GM12873 (cell line): ENCODE measurements around the gene OR4K2.

Experiments
- TF ChIP-seq, protein P1 (sequence below): IDR thresholded peaks from 2 replicates; pipeline ENCODE4 v1.5.1; 2012; ENCODE audit warnings: low read depth, mild to moderate bottlenecking, moderate library complexity, low read length, control low read depth; ENCODE audit not compliant: insufficient read depth; ENCODE audit errors: missing control alignments

The OR4K2 gene, protein sequence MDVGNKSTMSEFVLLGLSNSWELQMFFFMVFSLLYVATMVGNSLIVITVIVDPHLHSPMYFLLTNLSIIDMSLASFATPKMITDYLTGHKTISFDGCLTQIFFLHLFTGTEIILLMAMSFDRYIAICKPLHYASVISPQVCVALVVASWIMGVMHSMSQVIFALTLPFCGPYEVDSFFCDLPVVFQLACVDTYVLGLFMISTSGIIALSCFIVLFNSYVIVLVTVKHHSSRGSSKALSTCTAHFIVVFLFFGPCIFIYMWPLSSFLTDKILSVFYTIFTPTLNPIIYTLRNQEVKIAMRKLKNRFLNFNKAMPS

DNA sequence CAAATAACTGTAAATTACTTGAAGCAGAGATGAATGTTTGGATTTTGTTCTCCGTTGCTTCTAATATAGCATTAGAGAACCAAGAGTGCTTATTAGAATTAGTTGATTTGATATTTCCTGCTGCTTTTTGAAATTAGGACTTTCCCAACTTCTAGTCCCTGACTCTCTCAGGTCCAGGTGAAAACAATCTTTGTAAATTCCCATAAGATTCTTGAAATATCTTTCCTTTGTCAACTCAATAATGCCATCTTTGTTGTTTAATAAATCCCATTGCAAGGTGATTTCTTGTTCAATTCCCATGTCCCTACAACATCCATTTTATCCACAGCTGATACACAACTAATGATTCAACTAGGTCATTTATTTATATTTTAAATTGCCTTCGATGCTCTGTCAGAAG lies at the start of gene OR4K2:
OR4K2 (plus strand) TSS at position 301 of the 400 bp plus-strand sequence. CDS start 1,126 bp downstream, outside the sequence.
- TF ChIP-seq, protein P1, sequence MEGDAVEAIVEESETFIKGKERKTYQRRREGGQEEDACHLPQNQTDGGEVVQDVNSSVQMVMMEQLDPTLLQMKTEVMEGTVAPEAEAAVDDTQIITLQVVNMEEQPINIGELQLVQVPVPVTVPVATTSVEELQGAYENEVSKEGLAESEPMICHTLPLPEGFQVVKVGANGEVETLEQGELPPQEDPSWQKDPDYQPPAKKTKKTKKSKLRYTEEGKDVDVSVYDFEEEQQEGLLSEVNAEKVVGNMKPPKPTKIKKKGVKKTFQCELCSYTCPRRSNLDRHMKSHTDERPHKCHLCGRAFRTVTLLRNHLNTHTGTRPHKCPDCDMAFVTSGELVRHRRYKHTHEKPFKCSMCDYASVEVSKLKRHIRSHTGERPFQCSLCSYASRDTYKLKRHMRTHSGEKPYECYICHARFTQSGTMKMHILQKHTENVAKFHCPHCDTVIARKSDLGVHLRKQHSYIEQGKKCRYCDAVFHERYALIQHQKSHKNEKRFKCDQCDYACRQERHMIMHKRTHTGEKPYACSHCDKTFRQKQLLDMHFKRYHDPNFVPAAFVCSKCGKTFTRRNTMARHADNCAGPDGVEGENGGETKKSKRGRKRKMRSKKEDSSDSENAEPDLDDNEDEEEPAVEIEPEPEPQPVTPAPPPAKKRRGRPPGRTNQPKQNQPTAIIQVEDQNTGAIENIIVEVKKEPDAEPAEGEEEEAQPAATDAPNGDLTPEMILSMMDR: no peak

DNA sequence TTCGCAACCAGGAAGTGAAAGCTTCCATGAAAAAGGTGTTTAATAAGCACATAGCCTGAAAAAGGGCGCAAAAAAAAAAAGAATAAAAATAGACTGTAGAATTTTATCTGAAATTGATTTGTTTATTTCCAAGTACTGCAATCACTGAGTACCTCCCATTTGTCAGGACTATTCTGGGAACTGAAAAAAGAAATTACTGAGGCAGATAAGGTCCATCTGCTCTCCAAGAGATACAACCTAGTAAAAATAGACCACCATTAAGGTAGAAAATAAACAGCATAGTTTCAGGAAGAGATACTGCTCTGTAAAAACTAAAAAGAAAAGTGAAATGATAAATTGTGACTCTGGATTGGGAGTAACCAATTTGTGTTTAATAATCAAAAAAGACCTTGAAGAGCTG lies 46.6 kb upstream of the OR4K2 start:
- TF ChIP-seq, protein P1: no peak

DNA sequence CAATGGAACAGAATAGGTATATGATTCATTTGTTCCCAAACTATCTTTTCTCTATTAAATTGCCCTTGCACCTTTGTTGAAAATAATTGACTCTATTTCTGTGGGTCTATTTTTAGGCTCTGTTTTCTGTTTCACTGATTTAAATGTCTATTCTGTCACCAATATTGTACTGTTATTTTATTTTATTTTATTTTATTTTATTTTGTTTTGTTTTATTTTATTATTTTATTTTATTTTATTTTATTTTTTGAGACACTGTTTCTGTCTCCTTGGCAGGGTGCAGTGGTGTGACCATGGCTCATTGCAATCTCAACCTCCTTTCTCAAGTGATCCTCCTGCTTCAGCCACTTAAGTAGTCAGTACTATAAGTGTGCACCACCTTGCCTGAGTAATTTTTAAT lies 36.5 kb upstream of the OR4K2 start:
- TF ChIP-seq, protein P1: no peak

DNA sequence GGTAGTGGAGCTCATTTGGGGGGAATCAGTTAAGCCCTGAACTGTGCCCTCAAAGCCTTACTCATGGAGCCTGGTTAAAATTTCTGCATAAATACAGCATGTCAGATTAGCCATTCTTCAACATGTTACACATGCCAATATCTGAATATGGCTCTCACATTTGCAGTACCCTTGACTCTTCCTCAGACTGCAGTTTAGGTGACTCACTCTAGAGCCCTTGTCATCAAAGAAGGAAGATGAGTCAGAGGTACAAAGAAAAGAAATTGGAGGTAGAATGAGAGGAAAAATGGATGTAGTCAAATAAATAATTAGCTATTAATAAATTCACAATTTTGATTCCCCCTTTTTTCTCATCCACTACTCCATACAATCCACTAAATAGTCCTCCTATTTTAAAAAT lies 23.6 kb upstream of the OR4K2 start:
- TF ChIP-seq, protein P1: no peak

DNA sequence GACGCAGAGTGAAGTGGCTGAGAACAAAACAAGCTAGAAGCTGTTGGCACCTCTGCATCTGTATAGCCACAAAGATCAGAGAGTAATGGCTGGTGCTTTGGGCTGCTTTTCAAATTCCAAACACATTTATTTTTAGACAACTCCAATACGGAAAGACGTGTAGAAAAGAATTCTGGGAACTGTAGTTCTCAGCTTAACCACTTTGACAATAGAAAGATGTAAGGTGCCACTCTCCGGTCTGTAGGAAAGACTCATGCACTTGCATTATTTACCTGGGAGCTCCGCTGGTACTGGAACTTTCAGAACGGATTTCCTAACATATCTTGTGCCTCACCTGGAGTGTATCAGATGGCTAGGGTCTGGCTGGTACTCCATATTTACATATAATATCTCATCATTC lies 1.8 kb upstream of the OR4K2 start:
- TF ChIP-seq, protein P1: no peak

DNA sequence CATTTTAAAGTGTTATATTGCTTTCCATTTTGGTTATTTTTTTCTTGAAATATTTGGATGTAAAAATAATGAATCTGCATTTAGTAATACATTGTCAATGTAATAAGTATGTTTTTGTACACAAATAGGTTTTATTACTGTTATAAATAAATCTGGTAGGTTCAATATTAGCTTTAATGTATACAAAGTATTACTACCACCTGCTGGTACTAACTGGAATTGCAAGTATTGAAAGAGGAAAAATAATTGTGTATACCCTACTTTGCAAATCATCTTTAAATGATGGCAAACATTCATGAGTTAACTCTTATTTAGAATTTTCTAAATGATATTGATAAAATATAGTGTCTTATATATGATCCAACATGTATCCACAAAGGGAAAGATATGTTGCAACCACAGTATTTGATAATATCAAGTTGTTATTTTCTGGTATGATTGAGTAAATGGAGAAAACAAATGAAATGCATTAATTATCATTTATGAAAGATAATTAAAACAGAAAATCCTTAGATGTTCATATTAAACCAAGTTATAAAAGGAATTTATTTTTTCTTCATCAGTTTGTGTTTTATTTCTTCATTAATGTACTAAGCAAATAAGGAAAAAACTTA lies 3.2 kb downstream of the OR4K2 start:
- TF ChIP-seq, protein P1: peak; percentile 54

DNA sequence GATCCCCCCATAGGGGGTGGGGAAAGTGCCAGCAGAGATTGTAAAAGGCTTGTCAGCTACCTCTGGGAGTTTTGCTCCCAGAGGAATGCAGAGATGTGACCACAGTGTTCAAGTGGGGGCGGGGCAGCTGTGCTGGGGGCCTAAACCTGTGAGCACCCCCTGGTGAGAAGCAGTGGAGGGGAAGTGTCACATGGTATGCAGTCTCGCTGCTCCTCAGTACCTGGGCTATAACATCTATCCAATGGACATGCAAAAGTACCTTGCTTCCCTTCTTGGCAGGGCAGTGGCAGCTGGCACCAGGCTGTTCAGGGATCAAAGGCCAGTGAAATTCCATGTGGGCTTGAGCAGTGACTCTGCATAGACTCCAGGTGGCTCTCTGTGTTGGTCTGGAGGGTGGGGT lies 20.3 kb downstream of the OR4K2 start:
- TF ChIP-seq, protein P1: no peak
